Panc1 (cell line): ENCODE results near the gene GNPTG.

ENCODE experiments used
- SIN3A ChIP-seq: IDR thresholded peaks from 2 replicates; pipeline ENCODE4 v1.6.1; 2012; ENCODE audit warnings: low read depth, mild to moderate bottlenecking, low read length, moderate library complexity, borderline replicate concordance; ENCODE audit not compliant: insufficient read depth
- TCF7L2 ChIP-seq: IDR thresholded peaks from 2 replicates; pipeline ENCODE4 v1.6.1; 2011; ENCODE audit warnings: mild to moderate bottlenecking, low read depth, low read length, inconsistent platforms
- TF ChIP-seq, protein P1 (sequence below): fragments of 450-650 bp; IDR thresholded peaks from 2 replicates; pipeline ENCODE4 v1.5.1; 2017; ENCODE audit warnings: mild to moderate bottlenecking

DNA sequence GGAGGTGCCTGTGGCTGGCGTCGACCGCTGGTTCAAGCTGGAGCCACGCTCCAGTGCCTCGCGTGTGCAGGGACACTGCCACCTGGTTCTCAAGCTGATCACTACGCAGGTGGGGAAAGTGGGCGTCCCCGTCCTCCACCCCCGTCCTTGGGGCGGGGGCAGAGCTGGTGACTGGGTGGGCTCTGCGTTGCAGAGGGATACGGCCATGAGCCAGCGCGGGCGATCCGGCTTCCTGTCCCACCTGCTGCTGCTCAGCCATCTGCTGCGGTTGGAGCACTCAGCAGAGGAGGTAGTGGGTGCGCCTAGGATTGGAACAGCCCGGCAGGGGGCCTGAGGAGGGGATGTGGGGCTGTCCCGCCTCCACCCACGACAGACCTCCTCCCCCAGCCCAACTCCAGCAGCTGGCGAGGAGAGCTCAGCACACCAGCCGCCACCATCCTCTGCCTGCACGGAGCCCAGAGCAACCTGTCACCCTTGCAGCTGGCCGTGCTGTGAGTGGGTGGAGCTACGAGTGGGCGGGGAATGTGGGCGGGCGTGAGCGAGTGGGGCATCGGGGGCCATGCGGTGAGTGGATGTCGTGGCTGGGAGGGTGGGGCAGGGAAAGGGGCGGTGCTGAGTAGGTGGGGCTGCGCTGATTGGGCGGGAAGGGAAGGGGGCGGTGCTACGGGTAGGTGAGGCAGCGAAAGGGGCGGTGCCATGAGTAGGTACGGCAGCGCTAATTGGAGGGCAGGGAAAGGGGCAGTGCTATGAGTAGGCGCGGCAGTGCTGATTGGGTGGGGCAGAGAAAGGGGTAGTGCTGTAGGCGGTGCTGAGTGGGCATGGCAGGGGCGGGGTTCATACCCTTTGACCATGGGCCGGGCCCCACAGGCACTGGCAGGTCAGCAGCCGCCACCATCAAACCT, 9.0 kb upstream of the GNPTG start:
- TF ChIP-seq, protein P1, sequence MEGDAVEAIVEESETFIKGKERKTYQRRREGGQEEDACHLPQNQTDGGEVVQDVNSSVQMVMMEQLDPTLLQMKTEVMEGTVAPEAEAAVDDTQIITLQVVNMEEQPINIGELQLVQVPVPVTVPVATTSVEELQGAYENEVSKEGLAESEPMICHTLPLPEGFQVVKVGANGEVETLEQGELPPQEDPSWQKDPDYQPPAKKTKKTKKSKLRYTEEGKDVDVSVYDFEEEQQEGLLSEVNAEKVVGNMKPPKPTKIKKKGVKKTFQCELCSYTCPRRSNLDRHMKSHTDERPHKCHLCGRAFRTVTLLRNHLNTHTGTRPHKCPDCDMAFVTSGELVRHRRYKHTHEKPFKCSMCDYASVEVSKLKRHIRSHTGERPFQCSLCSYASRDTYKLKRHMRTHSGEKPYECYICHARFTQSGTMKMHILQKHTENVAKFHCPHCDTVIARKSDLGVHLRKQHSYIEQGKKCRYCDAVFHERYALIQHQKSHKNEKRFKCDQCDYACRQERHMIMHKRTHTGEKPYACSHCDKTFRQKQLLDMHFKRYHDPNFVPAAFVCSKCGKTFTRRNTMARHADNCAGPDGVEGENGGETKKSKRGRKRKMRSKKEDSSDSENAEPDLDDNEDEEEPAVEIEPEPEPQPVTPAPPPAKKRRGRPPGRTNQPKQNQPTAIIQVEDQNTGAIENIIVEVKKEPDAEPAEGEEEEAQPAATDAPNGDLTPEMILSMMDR: no peak
- TF ChIP-seq TCF7L2 (no peak), SIN3A (no peak)
